ENCODE results near the gene SMTN. TPM values are rescaled to one million over a fixed set of nuclear protein-coding genes. Genes with fewer than 3 reads are reported as not detected.

SMTN gene
- total RNA-seq, 5 donors from 2014 or later (not counting 1 experiment from before 2014, with no cell fraction given): 2.6 to 10.1 (median 3.8) TPM

DNA sequence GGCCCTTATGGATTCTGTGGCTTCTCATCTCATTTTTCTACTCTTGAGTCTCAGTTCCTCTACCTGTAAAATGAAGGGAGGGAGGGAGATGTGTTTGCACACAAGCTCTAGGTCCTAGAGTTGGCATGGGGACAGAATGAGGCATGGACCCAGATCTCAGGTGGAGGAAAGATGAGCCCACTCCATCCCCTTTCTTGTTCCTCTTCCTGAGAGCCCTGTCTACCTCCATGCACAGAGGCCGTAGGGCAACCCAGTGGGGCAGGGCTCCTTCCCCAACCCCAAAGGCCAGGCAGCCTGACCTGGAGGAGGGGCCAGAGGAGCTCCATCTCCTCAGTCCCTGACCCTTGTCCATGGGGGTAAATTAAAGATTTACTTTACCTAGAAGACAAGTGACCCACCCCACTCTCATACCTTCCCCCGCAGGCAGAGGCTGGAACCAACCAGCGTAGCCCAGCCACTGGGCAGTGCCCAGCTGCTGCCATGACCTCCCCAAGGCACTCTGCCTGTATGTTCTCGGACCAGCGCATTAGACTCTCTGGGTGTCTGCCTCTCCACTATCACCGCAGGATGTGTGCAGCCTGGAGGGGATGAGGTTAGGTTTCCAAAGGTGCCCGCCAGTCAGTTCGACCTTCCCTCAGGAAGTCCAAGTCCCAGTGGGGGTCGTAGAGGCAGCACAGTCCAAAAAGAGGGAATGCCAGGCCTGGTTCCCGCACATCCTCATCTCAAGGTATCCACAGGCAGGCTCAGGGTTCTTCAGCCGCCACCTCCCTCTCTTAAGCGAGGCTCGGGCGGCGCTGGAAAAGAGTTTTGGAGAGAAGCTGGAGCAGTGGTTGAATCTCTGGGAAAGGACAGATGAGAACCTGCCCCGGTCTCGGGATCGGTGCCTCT, 3.0 kb downstream of the SMTN start:
- Mint-ChIP-seq H3K4me1 (peaks cover 32 to 41% (median 33%) of the 10 kb centered on the region in 3 donors), H3K27me3 (no peaks in the 10 kb centered on the region), H3K27ac (peak overlapping the region; percentile 56 to 78), H3K4me3 (peak overlapping the region; percentile 78 to 85 (median 83)), H3K36me3 (no peaks in the 10 kb centered on the region), H3K9me3 (no peaks in the 10 kb centered on the region)
- peak overlapping the region; percentile 70 to 75 for H3K4me3 ChIP-seq (ENCODE audit: control insufficient read depth in 1 of 2, extremely low read depth in 1 of 2, low read length in 1 of 2)
- ChIA-PET CTCF (interaction anchor here (0.6 to 1.4 kb wide), 11 partner anchors 24 to 450 kb away, joined by 3 to 7 read pairs (median 4); partner anchors contain the start of genes MORC2 (in 1 of the 2), SELENOM (in 1 of the 2) and TUG1 (in 1 of the 2)), POLR2A (interaction anchor here in 1 of 2 donors (0.5 kb wide), 1 partner anchor 16 kb away, joined by 3 read pairs; no protein-coding TSS in a partner anchor)
- peaks cover 19 to 46% of the 10 kb centered on the region in 2 experiments for H3K4me1 ChIP-seq (ENCODE audit: control insufficient read depth in 1 of 2, extremely low read depth in 1 of 2, insufficient read depth in 2 of 2, low read length in 2 of 2)
- 0% methylated on average over 9 of the region's 18 CpGs for WGBS (ENCODE audit: insufficient coverage)
- no peaks in the 10 kb centered on the region for H3K9me3 ChIP-seq
- no peak overlapping the region for H3K27ac ChIP-seq (ENCODE audit: low read length)
- no peaks in the 10 kb centered on the region for H3K27me3 ChIP-seq (replicated peaks in 1 of 2; ENCODE audit: control insufficient read depth in 2 of 2, extremely low read depth in 1 of 2, insufficient read depth in 2 of 2, low read length in 1 of 2)
- peak in 2 of 4 experiments; percentile 1 to 3 for ATAC-seq (replicated peaks in 1 of 4)
- H3K36me3 ChIP-seq (ENCODE audit: control insufficient read depth in 2 of 2, extremely low read depth in 1 of 2, insufficient read depth in 1 of 2, low read length in 1 of 2): peaks cover 0 to 6% of the 10 kb centered on the region in 2 donors
- peak in 1 of 35 experiments; percentile 10 for DNase-seq

DNA sequence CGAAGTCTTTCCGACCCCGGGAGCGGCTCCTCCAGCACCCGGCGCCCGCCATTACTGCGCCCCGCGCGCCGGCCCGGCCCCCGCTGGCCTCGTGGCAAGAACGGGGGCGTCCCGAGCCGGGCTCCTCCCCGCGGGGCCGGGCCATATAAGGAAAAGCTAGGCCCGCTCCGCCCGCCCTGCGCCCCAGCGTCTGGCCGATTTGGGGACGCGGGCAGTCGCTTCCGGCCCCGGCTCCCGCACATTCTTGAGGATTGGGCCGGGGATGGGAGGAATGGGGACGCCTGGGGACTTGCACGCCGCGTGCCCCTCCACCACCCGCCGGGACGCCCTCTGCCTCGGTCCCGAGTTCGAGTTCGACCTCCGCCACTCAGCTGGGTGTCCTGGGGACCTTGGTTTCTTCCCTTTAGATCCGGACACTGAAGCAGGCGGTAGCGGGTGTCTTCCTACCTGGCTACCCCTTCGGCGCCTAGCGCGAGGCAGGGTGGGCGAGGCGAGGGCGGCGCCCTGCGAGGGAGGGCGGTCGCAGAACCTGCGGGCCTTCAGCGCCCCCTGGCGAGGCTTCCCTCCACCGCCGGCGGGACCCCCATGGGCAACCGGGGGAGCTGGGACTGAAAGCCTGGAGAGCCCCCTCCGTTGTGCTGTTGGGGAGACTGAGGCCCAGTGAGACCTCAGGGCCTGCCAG, 3.8 kb downstream of the SMTN start:
- POLR2A ChIA-PET: interaction anchor here (0.5 to 0.6 kb wide), 2 partner anchors 17 to 1203 kb away, joined by 3 read pairs; no protein-coding TSS in a partner anchor
- H3K27me3 ChIP-seq (replicated peaks in 1 of 2; ENCODE audit: control insufficient read depth in 2 of 2, extremely low read depth in 1 of 2, insufficient read depth in 2 of 2, low read length in 1 of 2): no peaks in the 10 kb centered on the region
- WGBS (ENCODE audit: insufficient coverage): under 1% methylated on average over 56 of the region's 69 CpGs
- H3K4me3 ChIP-seq (ENCODE audit: control insufficient read depth in 1 of 2, extremely low read depth in 1 of 2, low read length in 1 of 2): peak overlapping the region; percentile 70 to 75
- Mint-ChIP-seq H3K27me3 (no peaks in the 10 kb centered on the region), H3K9me3 (no peaks in the 10 kb centered on the region), H3K27ac (peak overlapping the region; percentile 55 to 61), H3K4me3 (peak overlapping the region; percentile 78 to 85 (median 83)), H3K4me1 (peaks cover 32 to 41% (median 33%) of the 10 kb centered on the region in 3 donors), H3K36me3 (no peaks in the 10 kb centered on the region)
- peak; percentile 86 to 92 (median 88) for ATAC-seq (replicated peaks in 1 of 4)
- CTCF ChIA-PET: interaction anchor here (0.7 to 1.4 kb wide), 12 partner anchors 23 to 450 kb away, joined by 3 to 7 read pairs (median 5); partner anchors contain the start of genes MORC2 (in 1 of the 2), SELENOM (in 1 of the 2), SLC35E4 (in 1 of the 2) and TUG1 (in 1 of the 2)
- peak overlapping the region; percentile 59 for H3K27ac ChIP-seq (ENCODE audit: low read length)
- H3K36me3 ChIP-seq (ENCODE audit: control insufficient read depth in 2 of 2, extremely low read depth in 1 of 2, insufficient read depth in 1 of 2, low read length in 1 of 2): peaks cover 0 to 6% of the 10 kb centered on the region in 2 donors
- peaks cover 19 to 46% of the 10 kb centered on the region in 2 experiments for H3K4me1 ChIP-seq (ENCODE audit: control insufficient read depth in 1 of 2, extremely low read depth in 1 of 2, insufficient read depth in 2 of 2, low read length in 2 of 2)
- DNase-seq: peak; percentile 64 to 89 (median 81)
- H3K9me3 ChIP-seq: no peaks in the 10 kb centered on the region

DNA sequence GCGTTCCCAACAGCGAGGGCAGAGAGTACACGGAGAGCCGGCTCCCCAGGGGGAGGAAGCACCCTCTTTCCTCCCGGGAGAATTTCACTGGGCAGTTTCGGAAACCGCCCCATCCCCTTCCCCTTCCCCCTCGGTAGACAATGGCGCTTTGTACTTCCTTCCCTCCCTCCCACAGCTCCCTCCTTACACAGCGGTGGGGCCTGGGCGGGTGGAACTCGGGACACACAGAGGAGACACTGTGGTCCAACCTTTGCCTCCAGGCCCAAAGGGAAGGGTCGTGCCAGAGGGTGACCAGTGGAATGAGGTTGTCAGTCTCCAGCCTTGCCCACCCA, 4.3 kb downstream of the SMTN start:
- H3K36me3 ChIP-seq (ENCODE audit: control insufficient read depth in 2 of 2, extremely low read depth in 1 of 2, insufficient read depth in 1 of 2, low read length in 1 of 2): peaks cover 0 to 6% of the 10 kb centered on the region in 2 donors
- 7% methylated on average over 4 of the region's 13 CpGs for WGBS (ENCODE audit: insufficient coverage)
- POLR2A ChIA-PET: interaction anchor here in 1 of 2 donors (0.6 kb wide), 1 partner anchor 1203 kb away, joined by 3 read pairs; no protein-coding TSS in a partner anchor
- H3K4me3 Mint-ChIP-seq: peak overlapping the region; percentile 78 to 85 (median 79)
- no peaks in the 10 kb centered on the region for H3K27me3 ChIP-seq (replicated peaks in 1 of 2; ENCODE audit: control insufficient read depth in 2 of 2, extremely low read depth in 1 of 2, insufficient read depth in 2 of 2, low read length in 1 of 2)
- H3K9me3 ChIP-seq: no peaks in the 10 kb centered on the region
- no peaks in the 10 kb centered on the region for H3K36me3 Mint-ChIP-seq
- no peaks in the 10 kb centered on the region for H3K27me3 Mint-ChIP-seq
- ATAC-seq (replicated peaks in 1 of 4) (no peak), DNase-seq (no peak)
- H3K27ac ChIP-seq (ENCODE audit: low read length): peak overlapping the region; percentile 59
- peaks cover 30 to 40% (median 33%) of the 10 kb centered on the region in 3 donors for H3K4me1 Mint-ChIP-seq
- CTCF ChIA-PET: interaction anchor here (0.7 to 1.4 kb wide), 10 partner anchors 10 to 451 kb away, joined by 3 to 7 read pairs (median 5); partner anchors contain the start of genes MORC2 (in 1 of the 2), SELENOM (in 1 of the 2), SLC35E4 (in 1 of the 2) and TUG1 (in 1 of the 2)
- peak overlapping the region; percentile 55 to 61 for H3K27ac Mint-ChIP-seq
- H3K9me3 Mint-ChIP-seq: no peaks in the 10 kb centered on the region
- H3K4me3 ChIP-seq (ENCODE audit: control insufficient read depth in 1 of 2, extremely low read depth in 1 of 2, low read length in 1 of 2): peak overlapping the region; percentile 70 to 75
- H3K4me1 ChIP-seq (ENCODE audit: control insufficient read depth in 1 of 2, extremely low read depth in 1 of 2, insufficient read depth in 2 of 2, low read length in 2 of 2): peaks cover 19 to 45% of the 10 kb centered on the region in 2 experiments

- no peaks in the 10 kb centered on the region for H3K9me3 ChIP-seq
- H3K4me1 ChIP-seq (ENCODE audit: control insufficient read depth in 1 of 2, extremely low read depth in 1 of 2, insufficient read depth in 2 of 2, low read length in 2 of 2): peaks cover 19 to 41% of the 10 kb centered on the region in 2 experiments
- ATAC-seq (replicated peaks in 1 of 4) (no peak), DNase-seq (no peak)
- ChIA-PET POLR2A (no interaction called here), CTCF (interaction anchor here (0.7 to 1.2 kb wide), 2 partner anchors 10 to 167 kb away, joined by 5 to 6 read pairs; no protein-coding TSS in a partner anchor)
- Mint-ChIP-seq H3K4me1 (peaks cover 26 to 36% (median 33%) of the 10 kb centered on the region in 3 donors), H3K9me3 (no peaks in the 10 kb centered on the region), H3K4me3 (peak overlapping the region in 2 of 3 donors; percentile 54 to 85), H3K36me3 (no peaks in the 10 kb centered on the region), H3K27me3 (no peaks in the 10 kb centered on the region), H3K27ac (no peak overlapping the region)
- no peak overlapping the region for H3K27ac ChIP-seq (ENCODE audit: low read length)
- H3K36me3 ChIP-seq (ENCODE audit: control insufficient read depth in 2 of 2, extremely low read depth in 1 of 2, insufficient read depth in 1 of 2, low read length in 1 of 2): peaks cover 0 to 6% of the 10 kb centered on the region in 2 donors
- H3K4me3 ChIP-seq (ENCODE audit: control insufficient read depth in 1 of 2, extremely low read depth in 1 of 2, low read length in 1 of 2): no peak overlapping the region
- H3K27me3 ChIP-seq (replicated peaks in 1 of 2; ENCODE audit: control insufficient read depth in 2 of 2, extremely low read depth in 1 of 2, insufficient read depth in 2 of 2, low read length in 1 of 2): no peaks in the 10 kb centered on the region
- WGBS (ENCODE audit: insufficient coverage): 100% methylated on average over 3 of the region's 3 CpGs
These were observed 4.8 kb downstream of the SMTN start for GRCh38 chr22:31085928-31086327.

DNA sequence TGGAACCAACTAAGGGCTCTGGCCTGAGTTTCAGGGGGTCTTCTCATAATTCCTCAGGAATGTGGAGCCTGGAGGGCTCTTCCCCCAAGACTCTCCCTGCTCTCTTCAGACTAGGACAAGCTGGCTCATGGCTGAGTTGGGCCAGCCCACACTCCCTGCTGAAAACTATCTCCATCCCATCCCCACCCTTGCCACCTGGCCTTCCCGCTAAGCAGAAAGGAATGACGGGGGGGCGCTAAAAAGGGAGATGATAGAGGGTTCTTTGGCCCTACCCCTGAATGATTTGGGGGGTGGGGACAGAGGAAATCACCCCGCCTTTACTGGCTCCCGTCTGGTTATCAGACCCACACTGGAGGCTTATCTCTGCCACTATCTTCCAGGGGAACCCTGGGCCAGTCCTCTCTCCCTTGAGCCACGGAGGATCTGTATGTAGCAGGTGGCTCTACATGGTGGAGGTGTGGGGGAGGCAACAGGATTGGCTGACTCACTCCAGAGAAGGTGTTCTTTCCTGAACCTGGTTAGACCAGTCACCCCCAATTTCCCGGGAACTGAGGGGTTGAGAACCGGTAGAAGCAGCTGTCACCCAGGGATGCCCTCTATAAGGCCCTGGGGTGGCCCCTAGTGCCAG, 5.7 kb downstream of the SMTN start:
- WGBS (ENCODE audit: insufficient coverage): 83% methylated on average over 2 of the region's 8 CpGs
- H3K4me1 ChIP-seq (ENCODE audit: control insufficient read depth in 1 of 2, extremely low read depth in 1 of 2, insufficient read depth in 2 of 2, low read length in 2 of 2): peaks cover 15 to 35% of the 10 kb centered on the region in 2 experiments

More for the DNA sequence above, 5.7 kb downstream of the SMTN start:
- Mint-ChIP-seq H3K4me3 (no peak overlapping the region), H3K4me1 (peaks cover 21 to 27% (median 27%) of the 10 kb centered on the region in 3 donors), H3K27me3 (no peaks in the 10 kb centered on the region), H3K36me3 (no peaks in the 10 kb centered on the region), H3K9me3 (no peaks in the 10 kb centered on the region), H3K27ac (no peak overlapping the region)
- ChIA-PET POLR2A (no interaction called here), CTCF (no interaction called here)
- no peak for DNase-seq
- Histone ChIP-seq H3K9me3 (no peaks in the 10 kb centered on the region), H3K27ac (ENCODE audit: low read length) (no peak overlapping the region), H3K36me3 (ENCODE audit: control insufficient read depth in 2 of 2, extremely low read depth in 1 of 2, insufficient read depth in 1 of 2, low read length in 1 of 2) (peaks cover 0 to 6% of the 10 kb centered on the region in 2 donors), H3K27me3 (replicated peaks in 1 of 2; ENCODE audit: control insufficient read depth in 2 of 2, extremely low read depth in 1 of 2, insufficient read depth in 2 of 2, low read length in 1 of 2) (no peaks in the 10 kb centered on the region), H3K4me3 (ENCODE audit: control insufficient read depth in 1 of 2, extremely low read depth in 1 of 2, low read length in 1 of 2) (no peak overlapping the region)
- ATAC-seq (replicated peaks in 1 of 4): no peak

Data from T-cell (primary cell).